ENCODE measurements around the gene DLST. TPM values are rescaled to one million over a fixed set of nuclear protein-coding genes. Genes with fewer than 3 reads are reported as not detected.

DLST gene
- total RNA-seq, 4 donors from 2014 or later = 79.1 to 190 (median 97.2) TPM

GRCh38 chr14:74904635-74905503 lies 23.2 kb downstream of the DLST start:
- WGBS = 58% methylated on average over 6 of the region's 6 CpGs
- no peak overlapping the region for H3K27ac ChIP-seq
- H3K36me3 ChIP-seq = peaks cover 48% of the 10 kb centered on the region
- peaks cover 32% of the 10 kb centered on the region for H3K4me1 ChIP-seq
- no peak for TF ChIP-seq POLR2AphosphoS5 (IDR thresholded peaks at IDR 0.05)
- no peak for TF ChIP-seq POLR2A (IDR thresholded peaks at IDR 0.05)
- no peak for TF ChIP-seq CTCF (IDR thresholded peaks at IDR 0.05)
- TF ChIP-seq EP300 (IDR thresholded peaks at IDR 0.05) = no peak
- H3K4me3 ChIP-seq = no peak overlapping the region
- H3K9me3 ChIP-seq = no peaks in the 10 kb centered on the region
- DNase-seq (ENCODE audit: low spot score in 2 of 2) = no peak
- H3K27me3 ChIP-seq = no peaks in the 10 kb centered on the region

GRCh38 chr14:74905595-74906142 lies 24.0 kb downstream of the DLST start:
- TF ChIP-seq CTCF (IDR thresholded peaks at IDR 0.05) (peak; percentile 87 to 91), EP300 (IDR thresholded peaks at IDR 0.05) (no peak), POLR2A (IDR thresholded peaks at IDR 0.05) (no peak), POLR2AphosphoS5 (IDR thresholded peaks at IDR 0.05) (peak in 1 of 3 donors; percentile 6)
- Histone ChIP-seq H3K9me3 (no peaks in the 10 kb centered on the region), H3K4me1 (peaks cover 39% of the 10 kb centered on the region), H3K27me3 (no peaks in the 10 kb centered on the region), H3K36me3 (peaks cover 40% of the 10 kb centered on the region), H3K27ac (no peak overlapping the region), H3K4me3 (no peak overlapping the region)
- 20% methylated on average over 10 of the region's 14 CpGs for WGBS
- DNase-seq (ENCODE audit: low spot score in 2 of 2) = peak in 1 of 2 donors; percentile 89

- WGBS = 40% methylated on average over 8 of the region's 12 CpGs
- Histone ChIP-seq H3K4me3 (no peak overlapping the region), H3K4me1 (peaks cover 48% of the 10 kb centered on the region), H3K36me3 (peaks cover 26% of the 10 kb centered on the region), H3K27me3 (no peaks in the 10 kb centered on the region), H3K9me3 (no peaks in the 10 kb centered on the region), H3K27ac (no peak overlapping the region)
- DNase-seq (ENCODE audit: low spot score in 2 of 2) = no peak
- no peak for TF ChIP-seq CTCF (IDR thresholded peaks at IDR 0.05)
- TF ChIP-seq POLR2A (IDR thresholded peaks at IDR 0.05) = no peak
- TF ChIP-seq POLR2AphosphoS5 (IDR thresholded peaks at IDR 0.05) = no peak
- TF ChIP-seq EP300 (IDR thresholded peaks at IDR 0.05) = no peak
These were observed 25.3 kb downstream of the DLST start for GRCh38 chr14:74906925-74907521.

GRCh38 chr14:74907744-74908143 lies 26.0 kb downstream of the DLST start:
- TF ChIP-seq EP300 (IDR thresholded peaks at IDR 0.05) = no peak
- H3K4me3 ChIP-seq = no peak overlapping the region
- no peak for DNase-seq (ENCODE audit: low spot score in 2 of 2)
- H3K27ac ChIP-seq = no peak overlapping the region
- H3K36me3 ChIP-seq = peaks cover 19% of the 10 kb centered on the region
- H3K4me1 ChIP-seq = peaks cover 48% of the 10 kb centered on the region
- WGBS = 32% methylated on average over 6 of the region's 6 CpGs
- H3K27me3 ChIP-seq = no peaks in the 10 kb centered on the region
- H3K9me3 ChIP-seq = no peaks in the 10 kb centered on the region

- TF ChIP-seq EP300 (IDR thresholded peaks at IDR 0.05) (no peak), CTCF (IDR thresholded peaks at IDR 0.05) (no peak), POLR2A (IDR thresholded peaks at IDR 0.05) (no peak), POLR2AphosphoS5 (IDR thresholded peaks at IDR 0.05) (no peak)
- Histone ChIP-seq H3K27ac (no peak overlapping the region), H3K4me3 (no peak overlapping the region), H3K9me3 (no peaks in the 10 kb centered on the region), H3K27me3 (no peaks in the 10 kb centered on the region), H3K4me1 (peaks cover 50% of the 10 kb centered on the region), H3K36me3 (peaks cover 7% of the 10 kb centered on the region)
- DNase-seq (ENCODE audit: low spot score in 2 of 2) = peak in 1 of 2 donors; percentile 77
- 90% methylated on average over 9 of the region's 9 CpGs for WGBS
These were observed 27.2 kb downstream of the DLST start for GRCh38 chr14:74908861-74909341.

All from suprapubic skin (tissue), 4 donors.